ENCODE data around the gene FADD.
"Not testable (repeated sequence)": the region's sequence is repeated elsewhere in the genome, so short reads cannot be mapped to it uniquely, and the experiment has no call there.

The FADD gene

DNA sequence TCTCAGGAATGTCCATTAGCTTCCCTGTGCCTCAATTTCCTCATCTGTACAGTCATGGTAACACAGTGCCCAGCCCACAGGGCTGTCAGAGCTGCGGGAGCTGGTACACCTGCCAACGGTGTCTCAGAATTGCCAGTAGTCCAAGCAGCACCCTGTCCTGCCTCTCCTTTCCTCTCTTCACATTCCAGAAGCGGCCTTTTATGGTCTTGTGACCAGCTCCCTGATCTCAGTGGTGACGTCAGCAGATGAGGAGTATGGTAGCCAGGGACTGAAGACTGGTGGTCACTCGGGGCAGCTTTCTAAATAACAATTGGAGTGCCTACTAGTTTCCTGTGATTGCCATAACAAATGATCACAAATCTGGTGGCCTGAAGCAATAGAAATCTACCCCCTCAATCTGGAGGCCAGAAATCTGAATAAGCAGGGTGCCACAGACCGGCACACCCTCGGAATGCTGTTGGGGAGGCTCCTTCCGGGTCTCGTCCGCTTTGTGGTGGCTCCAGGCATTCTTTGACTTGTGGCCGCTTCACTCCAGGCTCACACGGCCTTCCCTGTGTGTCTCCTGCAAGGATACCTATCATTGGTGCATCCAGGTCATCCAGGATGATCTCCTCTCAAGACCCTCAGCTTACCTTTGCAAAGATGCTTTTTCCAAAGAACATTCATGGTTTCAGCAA, 2.1 kb downstream of the FADD start:
- DNase-seq: no peak

DNA sequence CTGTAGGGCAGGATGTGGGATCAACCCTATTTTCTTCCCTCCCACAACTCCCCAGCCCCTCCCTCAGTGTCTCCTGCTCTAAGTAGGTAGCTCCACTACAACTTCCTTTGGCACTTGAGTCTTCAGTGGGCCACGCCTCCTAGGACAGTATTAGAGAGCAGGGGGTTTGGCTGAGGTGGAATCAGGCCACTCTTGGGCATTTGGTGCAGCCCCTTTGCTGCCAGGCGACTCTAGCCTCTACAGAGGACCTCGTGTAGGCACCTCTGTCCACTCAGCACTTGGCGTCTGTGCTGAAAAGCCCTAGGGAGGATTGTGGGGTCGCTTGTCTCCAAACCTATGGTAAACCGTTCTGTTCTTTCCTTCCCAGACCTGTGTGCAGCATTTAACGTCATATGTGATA, 2.7 kb downstream of the FADD start:
- no peak for DNase-seq

DNA sequence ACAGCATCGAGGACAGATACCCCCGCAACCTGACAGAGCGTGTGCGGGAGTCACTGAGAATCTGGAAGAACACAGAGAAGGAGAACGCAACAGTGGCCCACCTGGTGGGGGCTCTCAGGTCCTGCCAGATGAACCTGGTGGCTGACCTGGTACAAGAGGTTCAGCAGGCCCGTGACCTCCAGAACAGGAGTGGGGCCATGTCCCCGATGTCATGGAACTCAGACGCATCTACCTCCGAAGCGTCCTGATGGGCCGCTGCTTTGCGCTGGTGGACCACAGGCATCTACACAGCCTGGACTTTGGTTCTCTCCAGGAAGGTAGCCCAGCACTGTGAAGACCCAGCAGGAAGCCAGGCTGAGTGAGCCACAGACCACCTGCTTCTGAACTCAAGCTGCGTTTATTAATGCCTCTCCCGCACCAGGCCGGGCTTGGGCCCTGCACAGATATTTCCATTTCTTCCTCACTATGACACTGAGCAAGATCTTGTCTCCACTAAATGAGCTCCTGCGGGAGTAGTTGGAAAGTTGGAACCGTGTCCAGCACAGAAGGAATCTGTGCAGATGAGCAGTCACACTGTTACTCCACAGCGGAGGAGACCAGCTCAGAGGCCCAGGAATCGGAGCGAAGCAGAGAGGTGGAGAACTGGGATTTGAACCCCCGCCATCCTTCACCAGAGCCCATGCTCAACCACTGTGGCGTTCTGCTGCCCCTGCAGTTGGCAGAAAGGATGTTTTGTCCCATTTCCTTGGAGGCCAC, 3.3 kb downstream of the FADD start:
- DNase-seq: no peak

DNA sequence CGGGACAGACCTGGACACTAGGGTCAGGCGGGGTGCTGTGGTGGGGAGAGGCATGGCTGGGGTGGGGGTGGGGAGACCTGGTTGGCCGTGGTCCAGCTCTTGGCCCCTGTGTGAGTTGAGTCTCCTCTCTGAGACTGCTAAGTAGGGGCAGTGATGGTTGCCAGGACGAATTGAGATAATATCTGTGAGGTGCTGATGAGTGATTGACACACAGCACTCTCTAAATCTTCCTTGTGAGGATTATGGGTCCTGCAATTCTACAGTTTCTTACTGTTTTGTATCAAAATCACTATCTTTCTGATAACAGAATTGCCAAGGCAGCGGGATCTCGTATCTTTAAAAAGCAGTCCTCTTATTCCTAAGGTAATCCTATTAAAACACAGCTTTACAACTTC, 3.9 kb downstream of the FADD start:
- no peak for DNase-seq

DNA sequence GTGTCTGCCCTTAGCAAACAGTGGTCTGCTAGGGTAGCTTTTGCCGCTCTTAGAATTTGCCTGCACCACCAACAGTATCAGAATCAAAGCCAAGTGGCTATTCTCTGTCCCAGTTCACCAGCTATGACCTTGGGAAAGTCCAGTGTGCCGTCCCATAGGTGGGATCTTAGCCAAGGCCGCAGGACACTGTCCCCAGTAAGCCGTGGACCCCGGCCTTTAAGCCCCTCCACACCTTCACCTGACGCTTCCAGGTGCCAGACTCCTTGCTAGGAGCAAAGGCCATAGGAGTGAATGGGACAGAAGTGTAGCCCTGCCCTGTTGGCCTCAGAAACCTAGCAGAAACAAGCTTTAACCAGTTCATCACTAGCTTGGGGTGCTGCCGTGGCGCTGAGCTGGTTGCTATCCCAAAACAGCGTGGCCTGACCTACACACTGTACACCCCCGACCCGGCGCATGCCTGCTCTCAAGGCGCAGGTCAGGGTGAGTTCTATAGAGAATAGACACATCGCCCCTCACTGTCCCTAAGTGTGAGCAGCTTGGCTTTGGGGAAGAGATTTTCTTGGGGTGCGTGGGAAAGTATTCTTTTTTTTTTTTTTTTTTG, 4.5 kb downstream of the FADD start:
- no peak for DNase-seq

DNA sequence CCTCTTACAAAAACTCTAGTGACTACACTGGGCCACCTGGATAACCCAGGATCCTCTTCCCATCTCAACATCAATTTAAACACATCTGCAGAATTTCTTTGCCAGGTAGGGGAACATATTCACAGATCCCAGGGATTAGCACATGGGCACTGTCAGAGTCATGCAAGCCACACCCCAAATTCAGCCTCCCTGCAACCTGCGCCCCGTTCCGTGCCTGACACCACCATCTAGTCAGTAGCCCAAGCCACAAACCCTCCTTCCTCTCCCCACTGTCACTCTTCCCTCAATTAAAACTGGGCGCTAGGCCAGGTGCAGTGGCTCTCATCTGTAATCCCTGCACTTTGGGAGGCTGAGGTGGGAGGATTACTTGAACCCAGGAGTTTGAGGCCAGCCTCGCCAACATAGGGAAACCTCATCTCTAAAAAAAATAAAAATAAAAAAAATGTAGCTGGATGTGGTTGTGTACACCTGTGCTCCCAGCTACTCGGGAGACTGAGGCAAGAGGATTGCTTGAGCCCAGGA, 6.4 kb downstream of the FADD start:
- no peak for DNase-seq

DNA sequence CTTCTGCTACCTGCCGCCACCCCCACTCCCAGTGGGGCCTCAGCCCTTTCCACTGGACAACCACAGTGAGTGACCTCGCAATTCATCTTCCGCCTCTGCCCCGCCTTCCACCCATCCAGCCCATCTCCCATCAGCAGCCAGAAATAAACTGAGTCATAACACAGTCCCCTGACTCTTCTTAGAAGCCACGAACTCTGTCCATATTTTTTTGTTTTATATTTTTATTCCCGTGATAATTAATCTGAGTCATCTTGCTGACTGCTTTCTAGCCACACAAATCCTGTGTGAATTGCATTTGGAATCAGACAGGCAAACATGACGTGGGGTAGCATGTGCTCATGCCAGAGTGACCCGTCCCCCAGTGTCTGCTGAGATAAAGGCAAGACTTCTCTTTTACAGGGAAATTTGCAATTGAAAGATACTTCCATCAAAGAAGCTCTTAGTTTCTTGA, 7.0 kb downstream of the FADD start:
- no peak for DNase-seq

DNA sequence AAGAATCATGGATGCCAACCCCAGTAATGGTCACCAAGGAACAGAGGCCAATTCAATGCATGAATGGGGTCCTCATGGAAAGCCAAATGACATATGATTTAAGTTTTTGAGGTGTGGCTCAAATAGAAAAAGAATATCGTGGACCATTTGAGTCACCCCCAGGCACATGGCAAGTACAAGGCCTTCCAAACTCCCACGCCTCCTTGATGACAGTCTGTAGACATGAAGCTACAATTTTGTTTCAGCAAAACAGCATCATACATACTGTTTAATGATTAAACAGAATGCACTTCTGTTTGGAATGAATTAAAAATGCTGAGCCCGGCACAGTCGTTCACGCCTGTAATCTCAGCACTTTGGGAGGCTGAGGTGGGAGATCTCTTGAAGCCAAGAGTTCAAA, 7.4 kb downstream of the FADD start:
- no peak for DNase-seq

DNA sequence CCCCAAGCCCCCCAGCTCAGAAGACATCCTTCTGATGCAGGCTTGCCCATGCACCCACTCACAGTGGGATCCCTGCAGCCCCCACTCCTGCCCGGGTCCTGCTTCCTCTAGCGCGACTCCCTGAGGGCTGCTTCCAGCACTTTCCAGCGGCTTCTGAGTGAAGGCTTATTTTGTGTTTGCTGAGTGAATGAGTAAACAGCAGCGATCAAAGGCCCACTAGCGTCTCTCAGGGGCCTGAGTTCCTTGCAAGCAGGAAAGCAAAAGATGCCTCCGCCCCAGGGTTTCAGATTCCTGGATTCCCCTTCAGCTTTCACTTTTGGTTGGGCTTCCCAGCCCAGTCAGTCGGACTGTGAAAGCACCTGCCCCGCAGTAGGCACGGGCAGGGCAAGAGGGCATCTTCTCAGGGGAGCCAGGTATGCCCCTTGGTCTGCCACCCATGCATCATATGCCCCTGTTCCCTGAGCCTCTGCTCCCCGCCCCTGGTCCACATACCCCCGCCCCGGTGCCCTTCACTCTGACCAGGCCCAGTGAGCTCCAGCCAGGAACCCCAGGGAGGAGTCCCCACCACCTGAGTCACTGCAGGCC, 9.2 kb downstream of the FADD start:
- DNase-seq: no peak

DNA sequence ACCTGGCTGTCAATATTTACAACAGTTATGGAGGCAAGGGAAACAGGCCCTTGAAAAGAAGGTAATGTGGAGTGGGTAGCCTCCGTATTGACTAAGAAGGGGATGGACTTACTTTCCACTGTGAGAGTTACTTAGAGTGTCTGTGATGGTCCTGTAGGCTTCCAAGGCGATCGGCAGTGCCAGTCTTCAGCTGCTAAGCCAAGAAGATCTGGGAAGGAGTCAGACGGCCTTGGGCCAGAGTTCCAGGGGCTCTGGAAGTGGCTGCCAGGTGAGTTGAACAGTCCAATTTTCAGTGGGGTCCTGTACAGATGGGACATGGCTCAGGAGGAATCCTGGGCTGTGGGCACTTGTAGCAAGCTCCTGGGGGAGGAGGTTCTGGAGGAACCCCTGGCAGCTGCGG, 14.3 kb downstream of the FADD start:
- not testable (repeated sequence) for DNase-seq

DNA sequence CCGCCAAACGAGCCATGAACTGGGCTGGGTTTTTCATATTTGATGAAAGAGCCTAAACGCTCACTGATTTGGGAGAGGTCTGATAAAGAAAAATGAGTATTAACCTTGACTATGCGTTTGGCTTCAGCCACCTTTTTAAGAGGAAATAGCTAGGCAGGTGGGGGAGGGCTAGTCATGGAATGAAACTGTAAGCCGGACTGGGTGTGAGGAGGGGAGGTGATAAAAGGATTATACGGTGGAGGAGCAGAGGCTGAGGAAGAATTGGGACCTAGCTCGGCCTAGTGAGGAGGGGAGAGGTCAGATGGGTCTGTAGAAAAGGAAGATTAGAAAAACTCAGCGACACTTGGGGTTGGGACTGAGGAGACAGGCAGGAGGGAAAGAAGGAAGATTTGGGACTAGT, 15.0 kb downstream of the FADD start:
- not testable (repeated sequence) for DNase-seq

DNA sequence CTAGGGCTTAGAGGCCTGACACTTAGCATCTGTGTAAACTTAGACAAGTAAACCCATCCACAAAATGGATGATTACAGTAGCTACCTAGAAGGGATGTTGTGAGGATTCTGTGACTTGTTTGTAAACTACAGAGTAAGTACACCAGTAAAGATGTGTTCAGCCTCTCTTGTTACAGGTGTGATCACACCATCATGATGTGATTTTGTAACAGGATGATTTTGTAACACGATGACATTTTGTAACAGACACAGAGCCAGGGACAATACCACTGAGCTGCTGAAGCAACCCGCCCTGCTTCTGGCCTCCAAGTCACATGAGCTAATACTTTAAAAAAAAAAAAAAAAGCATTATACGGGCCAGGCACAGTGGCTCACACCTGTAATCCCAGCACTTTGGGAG, 17.0 kb downstream of the FADD start:
- no peak for DNase-seq

GRCh38 chr11:70220920-70221319, 17.8 kb downstream of the FADD start:
- DNase-seq: no peak

DNA sequence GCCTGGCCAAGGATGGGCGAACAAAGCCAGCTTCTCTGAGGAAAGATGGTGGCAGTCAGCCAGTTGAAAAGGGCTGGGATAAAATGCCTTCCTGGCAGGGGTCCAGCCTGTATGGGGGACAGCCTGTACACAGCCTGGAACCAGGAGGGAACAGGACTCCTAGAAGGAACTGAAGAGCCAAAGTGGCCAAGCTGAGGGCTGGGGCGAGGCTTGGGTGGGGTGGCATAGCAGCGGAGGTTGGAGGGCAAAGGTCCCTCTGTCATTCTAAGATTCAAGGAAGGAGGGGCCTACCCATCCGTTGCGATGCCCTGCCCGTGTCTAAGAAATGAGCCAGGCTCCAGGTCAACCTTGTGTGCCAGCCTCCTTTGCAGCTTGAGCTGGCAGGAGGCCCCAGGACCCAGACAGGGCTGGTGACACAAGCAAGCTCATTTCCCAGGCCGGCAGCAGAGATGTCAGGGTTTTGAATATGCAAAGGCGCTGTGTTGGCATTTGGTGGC, 22.6 kb downstream of the FADD start:
- peak in 3 of 14 donors; percentile 5 to 29 (median 7) for DNase-seq

- no peak for DNase-seq
Observed at GRCh38 chr11:70226183-70226582, 23.1 kb downstream of the FADD start.

DNA sequence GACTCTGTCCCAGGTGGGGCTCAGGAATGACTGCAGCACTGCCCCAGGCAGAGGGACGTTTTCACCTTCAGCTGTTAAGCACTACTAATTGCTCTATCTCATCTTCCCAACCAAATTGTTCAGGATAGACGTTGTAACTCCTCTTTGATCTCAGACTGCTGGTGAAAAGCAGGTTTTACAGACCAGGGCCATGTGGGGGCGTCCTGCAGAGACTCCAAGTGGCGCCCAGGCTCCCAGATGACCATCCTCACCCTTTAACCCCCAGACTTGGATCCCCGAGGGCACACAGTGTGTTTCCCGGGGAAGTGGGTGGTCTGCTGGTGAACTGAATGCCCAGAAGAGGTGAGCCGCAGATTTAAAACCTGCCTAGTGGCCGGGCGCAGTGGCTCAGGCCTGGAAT, 23.9 kb downstream of the FADD start:
- DNase-seq: no peak

GRCh38 chr11:70229737-70230136, 26.6 kb downstream of the FADD start:
- no peak for DNase-seq

DNA sequence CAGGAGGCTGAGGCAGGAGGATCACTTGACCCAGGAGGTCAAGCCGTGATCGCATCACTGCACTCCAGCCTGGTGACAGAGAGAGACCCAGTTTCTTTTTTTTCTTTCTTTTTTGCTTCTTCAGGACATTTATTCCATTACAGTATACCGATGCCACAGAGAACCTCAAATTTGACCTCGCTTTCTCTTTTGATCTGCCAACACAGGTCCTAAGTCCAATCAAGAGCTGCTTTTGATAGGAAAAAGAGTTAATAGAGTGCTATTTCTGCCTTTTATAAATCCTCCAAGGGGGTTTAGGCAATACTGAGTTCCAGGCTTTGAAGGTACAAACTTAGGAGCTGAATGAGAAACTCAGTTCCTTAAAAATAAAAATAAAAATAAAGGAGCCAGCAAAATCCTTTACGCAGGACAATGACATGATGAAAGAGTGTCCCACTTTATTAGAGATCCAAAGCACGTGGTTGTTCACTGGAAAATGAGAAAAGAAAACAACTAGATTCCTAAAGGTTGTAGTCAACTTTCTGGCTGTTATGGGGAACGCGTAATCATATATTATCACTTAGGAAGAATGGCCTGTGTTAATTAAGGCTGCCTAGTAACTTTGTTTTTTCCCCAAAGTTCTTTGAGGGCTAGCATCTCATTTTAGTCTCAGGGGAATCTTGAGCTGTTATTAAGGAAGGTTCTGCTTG, 27.2 kb downstream of the FADD start:
- no peak for DNase-seq

GRCh38 chr11:70230840-70231710, 28.0 kb downstream of the FADD start:
- DNase-seq: no peak

GRCh38 chr11:70233034-70233433, 29.9 kb downstream of the FADD start:
- DNase-seq: no peak

GRCh38 chr11:70233511-70233934, 30.4 kb downstream of the FADD start:
- no peak for DNase-seq

Data from C1 segment of cervical spinal cord (tissue), 14 donors.